ENCODE data around the gene TTLL10.
A peak's percentile ranks its signal among the peaks of the same experiment; 100 is the strongest.

The TTLL10 gene, protein sequence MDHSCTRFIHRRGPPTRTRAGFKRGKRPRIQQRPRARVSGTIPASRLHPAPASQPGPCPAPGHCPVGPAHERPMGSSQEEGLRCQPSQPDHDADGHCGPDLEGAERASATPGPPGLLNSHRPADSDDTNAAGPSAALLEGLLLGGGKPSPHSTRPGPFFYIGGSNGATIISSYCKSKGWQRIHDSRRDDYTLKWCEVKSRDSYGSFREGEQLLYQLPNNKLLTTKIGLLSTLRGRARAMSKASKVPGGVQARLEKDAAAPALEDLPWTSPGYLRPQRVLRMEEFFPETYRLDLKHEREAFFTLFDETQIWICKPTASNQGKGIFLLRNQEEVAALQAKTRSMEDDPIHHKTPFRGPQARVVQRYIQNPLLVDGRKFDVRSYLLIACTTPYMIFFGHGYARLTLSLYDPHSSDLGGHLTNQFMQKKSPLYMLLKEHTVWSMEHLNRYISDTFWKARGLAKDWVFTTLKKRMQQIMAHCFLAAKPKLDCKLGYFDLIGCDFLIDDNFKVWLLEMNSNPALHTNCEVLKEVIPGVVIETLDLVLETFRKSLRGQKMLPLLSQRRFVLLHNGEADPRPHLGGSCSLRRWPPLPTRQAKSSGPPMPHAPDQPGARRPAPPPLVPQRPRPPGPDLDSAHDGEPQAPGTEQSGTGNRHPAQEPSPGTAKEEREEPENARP

DNA sequence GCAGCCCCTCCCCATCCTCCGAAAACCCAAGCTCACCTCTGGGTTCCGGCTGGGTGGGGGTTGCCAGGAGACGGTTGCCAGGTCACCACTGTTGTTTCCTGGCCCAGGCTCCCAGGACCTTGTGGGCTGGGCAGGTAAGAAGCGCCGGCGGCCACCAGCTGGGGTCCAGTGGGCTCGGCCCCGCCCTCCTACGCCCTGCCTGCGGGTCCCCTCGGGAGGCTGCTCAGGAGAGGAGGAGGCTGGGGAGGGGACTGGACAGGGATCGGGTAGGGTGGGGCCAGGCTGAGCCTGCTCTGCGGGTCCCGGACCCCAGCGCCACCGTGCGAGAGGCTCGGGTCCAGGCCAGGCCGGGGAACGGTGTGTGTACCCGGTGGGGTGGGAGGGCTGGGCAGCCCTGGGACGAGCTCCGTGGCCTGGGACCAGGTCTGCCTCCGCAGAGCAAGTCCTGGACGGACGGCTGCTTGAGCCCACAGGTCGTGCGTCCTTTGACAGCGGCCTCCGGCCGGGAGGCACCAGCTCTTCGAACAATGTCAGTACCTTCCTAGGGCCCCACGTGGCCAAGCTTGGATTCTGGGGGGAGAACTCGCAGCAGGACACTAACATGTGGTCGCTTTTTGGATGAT is at the start of gene TTLL10:
TSS of gene TTLL10 (plus strand) at position 88 of the 623 bp plus-strand sequence. CDS start 5,336 bp downstream, outside the sequence.
- peak; percentile 71 for DNase-seq (ENCODE audit: low spot score)

DNA sequence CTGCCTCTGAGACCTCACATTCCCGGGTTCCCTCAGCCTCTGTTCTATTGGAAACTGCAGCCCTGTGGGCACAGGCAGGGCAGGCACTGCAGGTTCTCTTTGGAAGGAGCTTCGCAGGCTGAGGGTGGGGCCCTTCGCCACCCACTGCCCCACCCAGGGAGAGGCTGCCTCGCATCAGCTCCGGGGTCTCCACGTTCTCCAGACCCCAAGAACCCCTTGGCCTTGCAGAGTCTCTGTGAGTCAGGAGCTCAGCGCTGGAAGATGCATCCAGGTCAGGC is 49.2 kb upstream of the TTLL10 start:
- DNase-seq (ENCODE audit: low spot score): no peak

DNA sequence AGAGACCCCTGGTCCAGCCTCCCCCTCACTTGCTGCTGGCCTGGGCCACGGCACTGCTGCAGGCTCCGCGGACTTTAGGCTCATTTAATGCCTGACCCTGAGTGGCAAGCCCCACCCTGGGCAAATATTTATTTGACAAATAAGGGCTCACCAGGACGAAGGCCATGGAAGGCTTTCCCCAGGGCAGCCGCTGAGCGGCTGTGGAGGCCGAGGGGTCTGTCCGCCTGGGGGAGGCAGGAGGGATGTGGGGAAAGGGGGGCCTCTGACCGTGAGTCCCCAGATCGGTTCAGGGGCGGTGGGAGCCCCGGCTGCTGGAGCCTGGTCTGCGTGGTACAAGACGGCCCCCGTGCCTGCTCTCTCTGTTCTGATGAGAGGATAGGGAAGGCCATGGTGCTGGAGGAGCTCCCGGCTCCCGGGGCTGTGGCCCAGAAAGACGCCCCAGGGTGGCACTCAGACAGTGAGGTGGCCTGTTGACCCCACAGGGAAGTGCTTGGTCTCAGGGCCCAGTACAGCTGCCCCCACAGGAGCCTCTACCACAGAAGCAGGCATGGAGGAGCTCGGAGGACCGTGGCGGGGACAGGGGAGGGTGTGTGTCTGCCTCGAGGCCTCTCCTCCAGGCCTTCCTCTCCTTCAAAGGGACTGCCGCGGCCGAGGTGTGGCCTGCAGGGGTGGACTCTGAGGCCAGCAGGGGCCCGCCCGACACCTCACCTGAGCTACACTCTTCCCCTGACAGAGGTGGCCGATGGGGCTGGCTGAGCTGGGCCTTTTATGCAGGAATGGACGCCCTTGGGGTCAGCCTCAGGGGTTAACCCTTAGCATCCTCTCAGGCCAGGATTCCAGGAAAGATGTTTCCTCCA is 48.7 kb upstream of the TTLL10 start:
- no peak for DNase-seq (ENCODE audit: low spot score)

DNA sequence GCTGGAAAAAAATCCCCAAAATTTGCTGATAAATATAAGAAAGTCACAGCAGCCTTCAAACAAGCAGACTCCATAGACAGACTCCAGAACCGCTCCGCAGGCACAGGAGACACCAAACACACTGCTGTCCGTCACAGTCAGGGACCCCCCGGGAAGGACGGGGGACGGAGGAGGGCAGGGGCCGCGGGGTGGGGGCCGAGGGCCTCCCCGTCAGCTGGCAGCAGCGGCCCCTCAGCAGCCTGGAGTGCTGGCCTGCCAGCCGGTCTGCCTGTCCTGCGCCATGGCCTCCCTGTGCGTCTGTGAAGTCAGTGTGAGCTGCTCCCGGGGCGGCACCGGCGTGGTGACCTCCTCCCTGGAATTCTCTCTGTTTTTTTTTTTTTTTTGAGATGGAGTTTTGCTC is 47.7 kb upstream of the TTLL10 start:
- no peak for DNase-seq (ENCODE audit: low spot score)

DNA sequence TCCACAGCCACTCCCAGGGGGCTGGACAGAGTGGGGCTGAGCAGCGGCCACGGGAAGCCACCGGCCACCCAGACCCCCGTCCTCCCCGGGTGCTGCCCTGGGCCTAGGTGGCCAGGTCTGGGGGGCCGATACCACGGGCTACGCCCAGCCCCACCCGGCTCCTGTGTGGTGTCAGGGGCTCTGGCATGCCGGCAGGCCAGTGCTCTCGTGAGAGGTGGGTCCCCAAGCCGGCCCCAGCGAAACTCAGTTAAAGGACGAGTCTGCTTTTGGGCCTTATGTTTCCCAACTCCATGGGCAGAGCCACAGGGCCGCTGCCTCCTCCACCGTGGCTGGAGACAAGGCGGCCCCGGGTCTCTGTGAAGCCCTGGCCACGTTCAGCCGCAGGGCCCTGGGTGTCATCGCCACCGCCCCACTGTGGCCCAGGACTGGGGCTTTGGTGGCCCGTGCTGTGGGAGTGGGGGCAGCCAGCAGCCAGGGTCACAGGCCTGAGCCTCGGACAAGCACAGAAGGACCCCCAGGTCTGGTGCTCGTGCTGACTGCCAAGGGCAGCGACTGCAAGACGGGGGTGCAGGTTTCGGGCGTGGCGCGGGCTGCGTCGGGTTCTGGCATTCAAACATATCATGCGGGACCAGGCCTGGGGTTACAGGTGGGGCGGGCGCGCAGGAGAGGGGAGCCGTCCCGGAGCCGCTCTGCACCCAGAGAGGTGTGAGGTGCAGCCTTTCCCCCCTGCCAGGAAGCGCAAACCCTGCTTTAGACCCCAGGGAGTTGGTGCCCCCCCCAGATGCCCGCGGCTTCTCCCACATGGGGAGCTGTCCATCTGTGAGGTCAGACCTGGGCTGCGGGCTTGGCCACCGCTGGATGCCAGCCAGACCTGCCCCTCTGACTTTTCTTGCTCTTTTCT is 45.9 kb upstream of the TTLL10 start:
- no peak for DNase-seq (ENCODE audit: low spot score)

DNA sequence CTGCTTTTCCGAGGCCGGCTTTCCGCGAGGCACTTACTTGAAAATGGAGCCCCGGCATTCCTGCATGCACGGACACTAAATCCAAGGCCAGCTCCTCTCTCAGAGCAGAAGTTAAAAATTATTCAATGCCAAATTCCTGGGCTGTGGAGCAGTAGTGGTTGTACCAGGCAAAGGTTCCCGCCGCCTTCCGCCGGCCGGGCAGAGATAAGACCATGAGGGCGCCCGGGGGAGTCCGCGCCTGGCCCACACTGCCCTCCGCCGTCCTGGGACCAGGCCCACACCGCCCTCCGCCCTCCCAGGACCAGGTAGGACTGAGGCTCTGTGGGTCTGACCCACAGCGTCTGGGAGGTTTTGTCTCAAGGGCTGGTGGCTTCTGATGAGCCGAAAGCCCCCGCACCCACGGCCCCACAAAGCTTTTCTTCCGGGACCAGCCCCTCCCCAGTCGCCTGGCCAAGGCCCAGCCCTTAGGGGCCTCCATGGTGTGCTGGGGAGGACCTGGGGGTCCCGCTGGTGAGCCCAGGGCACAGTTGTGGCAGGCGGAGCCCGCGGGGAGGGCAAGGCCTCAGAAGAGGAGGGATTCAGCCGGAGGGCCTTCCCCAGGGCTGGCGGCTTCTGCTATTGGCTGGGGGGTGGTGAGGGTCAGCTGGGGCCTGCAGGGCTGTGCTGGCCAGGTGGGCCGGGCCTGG is 45.1 kb upstream of the TTLL10 start:
- no peak for DNase-seq (ENCODE audit: low spot score)

DNA sequence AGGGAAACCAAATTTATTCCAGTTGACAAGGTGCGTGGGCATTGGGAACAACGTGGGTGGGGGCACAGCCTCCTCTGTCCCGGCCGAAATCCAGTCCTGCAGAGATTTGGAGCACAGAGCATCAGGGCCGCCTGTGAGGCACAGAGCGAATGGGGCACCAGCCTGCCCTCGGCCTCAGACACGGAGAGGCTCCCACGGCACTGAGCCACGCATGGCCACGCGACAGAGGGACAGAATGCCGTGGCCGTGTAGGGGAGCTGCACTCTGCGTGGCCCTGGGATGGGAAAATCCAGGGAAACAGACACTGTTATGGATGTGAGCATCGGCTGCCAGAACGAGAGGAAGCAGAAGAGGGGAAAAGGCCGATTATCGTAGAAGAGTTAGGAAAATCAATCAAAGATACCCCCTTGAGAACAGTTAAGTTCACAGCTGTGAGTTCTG is 44.3 kb upstream of the TTLL10 start:
- no peak for DNase-seq (ENCODE audit: low spot score)

DNA sequence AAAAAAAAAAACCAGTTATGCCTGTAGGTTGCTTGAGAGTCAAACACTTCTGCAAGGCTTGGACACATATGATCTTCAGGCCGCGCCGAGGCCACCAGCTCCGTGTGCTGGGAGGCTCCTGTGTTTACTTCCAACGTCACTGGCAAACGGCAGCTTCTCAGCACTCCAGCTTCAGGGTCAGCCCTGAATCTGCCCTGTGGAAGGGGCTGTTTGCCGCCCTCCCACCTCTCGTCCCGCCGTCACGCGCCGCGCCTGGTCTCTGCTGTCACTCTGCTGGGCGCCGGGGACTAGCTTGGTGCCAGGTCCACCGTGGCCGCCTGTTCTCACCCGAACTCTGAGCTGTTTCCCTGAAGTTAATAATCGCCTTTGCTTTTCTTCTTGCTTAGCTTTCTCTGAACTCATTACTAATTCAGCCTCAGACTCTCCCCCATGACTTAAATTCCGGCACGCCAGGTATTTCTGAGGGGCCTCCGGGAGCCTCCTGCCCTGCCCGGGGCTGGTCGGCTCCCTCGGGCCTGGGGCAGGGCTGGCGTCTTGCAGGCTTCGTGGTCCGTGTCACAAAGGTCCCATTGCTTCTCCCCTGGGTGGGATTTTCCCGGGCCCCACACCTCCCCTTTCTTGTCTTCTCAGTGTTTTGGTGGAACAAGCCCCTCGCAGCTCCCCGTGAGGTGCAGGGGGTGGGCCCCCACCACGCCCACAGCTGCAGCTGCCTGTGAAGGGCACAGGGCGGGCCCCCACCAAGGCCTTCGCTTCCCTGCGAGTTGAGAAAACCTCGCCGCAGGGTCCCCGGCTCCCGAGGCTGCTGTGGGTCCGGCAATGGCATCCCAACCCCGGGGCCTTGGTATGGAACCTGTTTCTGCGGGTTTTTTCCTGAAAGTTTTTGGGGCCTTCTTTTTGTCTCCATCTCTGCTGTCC is 43.2 kb upstream of the TTLL10 start:
- DNase-seq (ENCODE audit: low spot score): no peak

DNA sequence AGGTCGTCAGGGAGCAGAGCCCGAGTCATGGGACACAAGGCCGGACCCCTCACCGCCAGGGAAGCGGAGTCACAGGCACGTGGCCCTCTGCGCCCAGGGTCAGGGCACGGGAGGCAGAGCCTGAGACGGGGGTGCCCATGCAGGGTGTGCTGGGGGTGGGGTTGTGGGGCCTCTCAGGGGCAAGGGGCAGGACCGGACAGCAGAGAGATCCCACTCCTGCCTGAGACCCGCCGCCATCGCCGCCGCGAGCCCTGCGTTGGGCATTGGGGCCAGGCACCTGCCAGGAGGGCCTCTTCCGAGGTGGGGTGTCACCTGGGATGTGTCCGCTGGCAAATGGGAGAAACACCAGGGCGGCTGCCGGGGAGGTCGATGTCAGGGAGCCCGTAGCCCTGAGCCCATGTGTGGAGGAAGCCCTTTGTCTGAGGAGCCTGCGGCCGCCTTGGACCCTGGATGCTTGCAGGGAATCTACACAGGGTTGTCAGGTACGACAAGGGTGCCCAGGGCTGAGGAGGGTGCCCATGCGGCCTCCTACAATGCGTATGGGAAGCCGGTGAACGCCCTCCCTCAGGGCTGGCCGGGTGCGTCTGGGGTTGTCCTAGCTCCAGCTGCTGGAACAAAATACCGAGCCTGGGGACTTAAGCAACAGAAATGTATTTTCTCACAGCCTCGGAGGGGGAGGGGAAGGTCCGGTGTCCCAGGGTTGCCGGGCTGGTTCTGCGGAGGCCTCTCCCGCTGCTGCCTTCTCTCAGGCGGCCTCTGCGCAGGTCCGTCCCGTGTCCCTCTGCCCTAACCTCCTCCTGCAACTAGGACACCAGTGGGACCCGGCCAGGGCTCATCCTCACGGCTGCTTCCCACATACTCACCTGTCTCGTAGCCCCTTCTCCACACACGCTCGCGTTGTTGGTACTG is 41.4 kb upstream of the TTLL10 start:
- no peak for DNase-seq (ENCODE audit: low spot score)

DNA sequence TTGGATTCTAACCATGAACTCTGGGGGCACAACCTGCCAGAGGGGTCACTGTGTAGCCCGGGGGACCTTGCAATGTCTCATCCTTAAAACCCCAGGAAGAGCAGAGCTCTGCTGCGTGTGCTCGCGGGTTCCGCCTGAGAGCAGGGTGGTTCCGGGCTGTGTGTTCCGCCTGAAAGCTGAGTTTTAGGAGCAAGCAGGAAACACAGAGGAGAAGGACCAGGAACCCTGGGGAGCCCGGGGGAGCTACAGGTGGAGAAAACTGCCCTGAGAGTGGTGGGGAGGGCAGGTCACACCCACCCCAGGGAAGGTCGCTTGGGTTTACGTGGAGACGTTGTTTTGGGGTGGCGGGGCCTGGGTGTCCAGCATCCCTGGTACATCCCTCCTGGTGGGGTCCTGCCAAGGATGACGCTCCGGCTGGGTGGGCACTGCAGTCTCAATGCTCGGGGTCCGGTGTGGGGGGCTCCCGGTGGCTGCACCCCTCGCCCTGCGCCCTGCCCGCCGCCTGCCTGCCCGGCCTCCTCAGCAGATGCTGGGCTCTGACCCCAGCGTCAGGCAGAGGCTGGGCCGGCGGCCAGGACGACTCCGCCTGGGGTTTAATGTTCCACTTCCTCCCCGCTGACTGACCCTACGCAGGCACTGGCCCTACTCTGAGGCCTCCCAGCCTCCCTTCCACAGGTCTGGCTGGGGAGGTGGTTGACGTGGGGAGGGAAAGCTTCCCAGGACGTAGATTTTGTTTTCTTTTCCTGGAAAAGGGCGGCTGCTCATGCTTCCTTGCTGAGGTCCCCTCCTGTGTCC is 40.5 kb upstream of the TTLL10 start:
- DNase-seq (ENCODE audit: low spot score): no peak

DNA sequence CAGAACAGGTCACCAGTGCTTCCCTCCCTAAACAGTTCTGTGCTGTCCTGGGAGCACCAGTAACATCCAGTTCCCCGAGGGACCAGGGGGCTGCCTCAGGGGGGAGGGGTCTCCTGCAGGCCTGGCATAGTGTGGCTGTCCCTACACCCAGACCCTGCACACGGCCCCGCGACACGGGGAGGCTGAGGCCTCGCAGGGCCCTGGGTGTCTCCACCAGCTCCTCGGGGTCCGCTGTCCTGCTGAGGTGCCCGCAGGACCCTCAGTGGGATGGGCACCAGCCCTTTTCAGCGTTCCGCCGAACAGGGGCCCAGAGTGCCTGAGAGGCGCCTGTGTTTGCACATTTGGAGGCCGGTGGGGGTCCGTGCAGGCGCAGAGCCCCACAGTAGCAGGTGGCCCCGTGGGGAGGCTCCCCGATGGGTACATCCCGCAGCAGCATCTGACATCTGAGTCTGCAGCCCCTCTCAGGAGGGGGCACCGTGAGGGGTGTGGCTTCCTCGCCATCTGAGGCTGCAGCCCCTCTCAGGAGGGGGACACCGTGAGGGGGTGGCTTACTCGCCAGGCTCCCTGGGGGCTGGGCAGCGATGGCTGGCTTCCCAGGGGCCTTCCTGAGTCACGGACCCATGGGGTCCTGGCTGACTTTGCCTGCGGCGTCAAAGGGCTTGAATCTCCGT is 39.2 kb upstream of the TTLL10 start:
- no peak for DNase-seq (ENCODE audit: low spot score)

DNA sequence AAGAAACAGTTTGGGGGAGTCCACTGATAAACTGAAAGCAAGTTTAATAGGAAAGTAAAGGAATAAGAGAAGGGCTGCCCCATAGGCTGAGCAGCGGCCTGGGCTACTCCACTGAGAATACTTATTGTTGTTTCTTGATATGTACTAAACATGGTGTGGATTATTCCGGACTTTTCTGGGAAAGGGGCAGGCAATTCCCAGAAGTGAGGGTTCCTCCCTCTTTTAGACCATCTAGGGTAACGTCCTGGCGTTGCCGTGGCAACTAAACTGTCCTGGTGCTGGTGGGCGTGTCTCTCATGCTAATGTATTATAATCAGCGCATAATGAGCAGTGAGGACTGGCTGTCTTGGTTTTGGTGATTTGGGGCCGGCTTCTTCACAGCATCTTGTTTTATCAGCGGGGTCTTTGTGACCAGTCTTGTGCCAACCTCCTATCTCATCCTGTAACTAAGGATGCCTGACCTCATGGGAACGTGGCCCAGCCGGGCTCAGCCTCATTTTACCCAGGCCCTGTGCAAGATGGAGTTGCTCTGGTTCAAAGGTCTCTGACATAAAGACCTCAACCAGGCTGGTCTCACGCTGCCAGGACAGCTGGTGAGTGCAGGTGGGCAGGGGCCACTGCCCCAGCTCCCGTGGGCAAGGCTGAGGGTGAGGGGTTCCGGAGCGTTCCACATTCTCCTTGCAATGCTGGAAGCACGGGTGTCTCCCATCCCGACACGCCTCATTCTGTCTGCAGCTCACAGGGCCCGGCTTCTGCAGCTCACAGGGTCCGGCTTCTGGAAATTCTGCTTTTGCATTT is 38.1 kb upstream of the TTLL10 start:
- DNase-seq (ENCODE audit: low spot score): no peak

DNA sequence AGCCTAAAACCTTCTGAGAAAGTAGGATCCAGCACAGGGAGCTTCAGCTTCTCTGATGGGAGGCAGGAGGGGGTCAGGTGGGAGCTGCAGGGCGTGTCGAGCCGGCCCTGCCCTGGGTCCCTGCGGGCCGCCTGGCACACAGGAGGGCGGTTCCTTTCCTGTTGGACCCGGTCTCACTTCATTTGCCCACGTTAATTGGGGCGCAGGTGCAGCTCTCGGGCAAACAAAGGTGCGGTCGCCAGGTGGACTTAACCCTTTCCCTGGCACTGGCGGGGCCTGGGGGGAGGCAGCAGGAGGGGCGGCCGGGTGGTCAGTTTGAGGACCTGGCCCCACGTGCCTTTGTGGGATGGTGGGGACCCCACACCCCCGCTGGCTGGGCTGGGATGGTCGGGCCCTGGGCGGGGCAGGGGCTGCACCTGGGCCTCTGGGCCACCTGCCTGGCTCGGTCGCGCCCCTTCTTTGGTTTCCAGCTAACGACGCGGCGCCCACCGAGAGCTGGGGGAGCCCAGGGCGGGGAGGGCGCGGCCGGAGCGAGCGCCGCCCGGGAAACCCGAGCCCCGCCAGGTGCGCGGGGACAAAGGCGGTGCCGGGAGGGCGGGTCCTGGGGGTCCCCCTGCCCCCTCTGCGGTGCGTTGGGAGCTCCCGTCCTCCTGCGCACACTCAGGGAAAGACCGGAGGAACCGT is 37.0 kb upstream of the TTLL10 start:
- DNase-seq (ENCODE audit: low spot score): no peak

DNA sequence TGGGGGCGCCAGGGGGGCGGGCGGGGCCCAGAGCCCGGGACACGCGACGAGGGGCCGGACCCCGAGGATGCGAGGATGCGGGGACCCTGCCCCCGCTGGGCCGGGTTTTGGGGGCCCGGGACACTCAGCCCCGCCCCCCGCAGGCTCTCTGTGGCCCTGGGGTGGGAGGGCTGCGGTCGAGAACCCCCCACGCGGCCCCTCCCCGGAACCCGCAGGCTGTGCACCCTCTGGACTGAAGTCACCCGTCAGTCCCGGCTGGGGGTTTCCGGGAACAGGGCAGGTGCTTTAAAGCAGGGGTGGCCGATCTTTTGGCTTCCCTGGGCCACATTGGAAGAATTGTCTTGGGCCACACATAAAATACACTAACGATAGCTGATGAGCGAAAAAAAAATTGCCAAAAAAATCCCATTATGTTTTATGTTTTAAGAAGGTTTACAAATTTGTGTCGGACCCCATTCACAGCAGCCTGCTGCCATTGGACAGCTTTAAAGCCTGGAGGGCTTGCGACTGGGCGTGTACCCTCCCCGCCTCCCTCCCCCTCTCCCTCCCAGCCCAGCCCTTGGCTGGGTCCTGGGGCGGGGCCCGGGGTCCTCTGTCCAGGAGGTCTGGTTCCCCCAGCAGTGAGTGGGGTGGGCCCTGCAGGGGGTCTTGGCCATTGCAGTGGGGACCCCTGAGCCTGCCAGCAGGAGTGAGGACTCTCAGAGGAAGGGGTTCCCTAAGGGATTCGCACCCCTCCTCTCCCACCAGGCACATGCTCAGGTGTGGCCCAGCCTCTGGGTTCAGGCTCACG is 36.2 kb upstream of the TTLL10 start:
- peak; percentile 75 for DNase-seq (ENCODE audit: low spot score)

DNA sequence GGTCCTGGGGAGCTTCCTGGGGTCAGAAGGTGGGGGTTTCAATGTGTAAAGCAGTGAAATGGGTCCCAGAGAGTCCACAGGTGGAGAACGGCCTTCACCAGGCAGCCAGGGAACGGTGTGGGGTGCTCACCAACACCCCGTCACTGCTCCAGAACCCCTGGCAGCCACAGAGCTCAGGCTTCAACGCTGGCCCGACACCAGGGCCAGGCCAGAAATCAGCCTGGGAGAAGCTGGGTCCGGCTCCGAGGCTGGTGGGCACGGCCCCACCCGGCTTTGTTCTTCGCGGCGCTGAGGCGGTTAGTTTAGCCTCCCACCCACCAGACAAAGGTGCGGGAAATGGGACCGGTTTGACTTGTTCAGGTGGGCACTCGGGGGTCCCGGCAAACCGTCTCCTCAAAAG is 33.0 kb upstream of the TTLL10 start:
- DNase-seq (ENCODE audit: low spot score): no peak

Measured in CD4-positive, alpha-beta T cell treated with Interleukin-6 at 100 ng/mL for 8 hours (primary cell).